NCI-H2029 treated with DMSO at 0.1 percent for 48 hours (cell line): ENCODE data around the gene EXD2.

ENCODE experiments used
- DNase-seq: peaks from one replicate; lab custom pipeline; 2025; lab: John Stamatoyannopoulos, UW

EXD2 gene

GRCh38 chr14:69247676-69248440 lies 56.6 kb downstream of the EXD2 start:
- no peak for DNase-seq

- no peak for DNase-seq
These were observed 58.3 kb downstream of the EXD2 start for GRCh38 chr14:69249603-69250002.

- DNase-seq: no peak
These were observed 61.6 kb downstream of the EXD2 start for GRCh38 chr14:69252851-69253250.

- DNase-seq: no peak
These were observed 67.8 kb downstream of the EXD2 start for GRCh38 chr14:69259168-69259526.

- DNase-seq: no peak
These were observed 68.4 kb downstream of the EXD2 start, which contains the start of gene GALNT16 for GRCh38 chr14:69259527-69260189. TSS of gene GALNT16 (plus strand) at chr14:69260158. CDS start at chr14:69260291, 133 bp downstream.

GRCh38 chr14:69260190-69260860 lies 69.0 kb downstream of the EXD2 start:
- no peak for DNase-seq

- no peak for DNase-seq
These were observed 69.7 kb downstream of the EXD2 start for GRCh38 chr14:69260861-69261564.

GRCh38 chr14:69261761-69262331 lies 70.5 kb downstream of the EXD2 start:
- DNase-seq: no peak

- no peak for DNase-seq
These were observed 71.2 kb downstream of the EXD2 start for GRCh38 chr14:69262516-69262915.

GRCh38 chr14:69263364-69263763 lies 72.1 kb downstream of the EXD2 start:
- DNase-seq: no peak

GRCh38 chr14:69263771-69264170 lies 72.5 kb downstream of the EXD2 start:
- DNase-seq: no peak

GRCh38 chr14:69266572-69267345 lies 75.5 kb downstream of the EXD2 start:
- DNase-seq: no peak

- DNase-seq: no peak
These were observed 76.2 kb downstream of the EXD2 start for GRCh38 chr14:69267492-69267891.

- no peak for DNase-seq
These were observed 76.9 kb downstream of the EXD2 start for GRCh38 chr14:69268223-69268622.

- no peak for DNase-seq
These were observed 77.5 kb downstream of the EXD2 start for GRCh38 chr14:69268763-69269162.

GRCh38 chr14:69269381-69269780 lies 78.1 kb downstream of the EXD2 start:
- no peak for DNase-seq

- DNase-seq: no peak
These were observed 78.8 kb downstream of the EXD2 start for GRCh38 chr14:69270097-69270496.

- no peak for DNase-seq
These were observed 79.8 kb downstream of the EXD2 start for GRCh38 chr14:69270795-69271708.

GRCh38 chr14:69274321-69274720 lies 83.0 kb downstream of the EXD2 start:
- DNase-seq: no peak

- no peak for DNase-seq
These were observed 84.0 kb downstream of the EXD2 start for GRCh38 chr14:69275331-69275730.
